Ascending aorta (tissue), 2 donors: ENCODE measurements around the gene PRSS2. TPM values are rescaled to one million over a fixed set of nuclear protein-coding genes. Genes with fewer than 3 reads are reported as not detected.
"Not testable (repeated sequence)": the region's sequence is repeated elsewhere in the genome, so short reads cannot be mapped to it uniquely, and the experiment has no call there.

Experiments used
- DNase-seq, 2 donors: peaks; one replicate each; pipeline ENCODE4 v3.0.0-alpha.2; 2019; ENCODE audit warnings: low spot score in 2 of 2
- H3K27ac ChIP-seq, 2 donors: fragments of 200-600 bp; sonication (generic); one replicate each; pipeline ENCODE4 v1.5.1; 2016 to 2017; ENCODE audit warnings: mild to moderate bottlenecking in 1 of 2
- H3K27me3 ChIP-seq: fragments of 200-600 bp; sonication (generic); one replicate; pipeline ENCODE4 v1.5.1; 2017
- H3K36me3 ChIP-seq, 2 donors: fragments of 200-600 bp; sonication (generic); one replicate each; pipeline ENCODE4 v1.5.1; 2016
- H3K4me1 ChIP-seq, 2 donors: fragments of 200-600 bp; sonication (generic); one replicate each; pipeline ENCODE4 v1.5.1; 2016 to 2017; ENCODE audit warnings: mild to moderate bottlenecking in 1 of 2
- H3K4me3 ChIP-seq, 2 donors: fragments of 200-600 bp; sonication (generic); one replicate each; pipeline ENCODE4 v1.5.1; 2016 to 2017; ENCODE audit warnings: mild to moderate bottlenecking in 1 of 2
- H3K9me3 ChIP-seq, 2 donors: fragments of 200-600 bp; sonication (generic); one replicate each; pipeline ENCODE4 v1.5.1; 2016
- intact Hi-C: fragments of 100-400 bp; cut with DNase I; formaldehyde crosslinking; loops from one replicate; pipeline ENCODE4 v1.15.1; 2023
- total RNA-seq: library from RNA; depleted of rRNA; stranded (reverse); fragments of >200 nt; gene quantifications from one replicate; pipeline ENCODE4 v1.1.0, GENCODE V29; 2016
- TF ChIP-seq, protein P1 (sequence below), 3 experiments: fragments of 200-600 bp in 2 of 3; fragments of 450-650 bp in 1 of 3; sonication (generic) in 2 of 3; IDR thresholded peaks; one replicate each; pipeline ENCODE4 v1.5.1; 2016 to 2019; ENCODE audit warnings: antibody characterized with exemption in 3 of 3, mild to moderate bottlenecking in 1 of 3, moderate library complexity in 1 of 3

PRSS2 gene
- total RNA-seq, 1 donor from 2014 or later, result not detected

DNA sequence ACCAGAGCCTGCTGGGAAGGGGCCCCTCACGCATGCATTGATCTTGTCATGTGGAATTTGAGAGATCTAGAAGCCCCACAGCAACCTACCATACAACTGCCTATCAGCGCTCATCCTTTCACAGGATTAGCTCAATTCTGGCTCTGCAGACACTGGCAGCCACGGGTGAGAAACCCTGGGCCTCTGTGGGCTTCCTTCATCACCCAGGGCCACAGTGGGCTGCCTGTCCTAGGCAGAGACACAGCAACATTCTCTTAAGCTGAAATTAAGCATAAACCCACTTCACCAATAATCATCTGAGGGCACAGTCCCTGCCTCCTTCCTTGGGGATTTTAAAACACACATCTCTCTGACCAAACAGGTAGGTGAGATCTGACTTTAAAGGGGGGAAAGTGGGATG, 3.3 kb upstream of the PRSS2 start:
- intact Hi-C loops, result no loop called here
- TF ChIP-seq, protein P1, sequence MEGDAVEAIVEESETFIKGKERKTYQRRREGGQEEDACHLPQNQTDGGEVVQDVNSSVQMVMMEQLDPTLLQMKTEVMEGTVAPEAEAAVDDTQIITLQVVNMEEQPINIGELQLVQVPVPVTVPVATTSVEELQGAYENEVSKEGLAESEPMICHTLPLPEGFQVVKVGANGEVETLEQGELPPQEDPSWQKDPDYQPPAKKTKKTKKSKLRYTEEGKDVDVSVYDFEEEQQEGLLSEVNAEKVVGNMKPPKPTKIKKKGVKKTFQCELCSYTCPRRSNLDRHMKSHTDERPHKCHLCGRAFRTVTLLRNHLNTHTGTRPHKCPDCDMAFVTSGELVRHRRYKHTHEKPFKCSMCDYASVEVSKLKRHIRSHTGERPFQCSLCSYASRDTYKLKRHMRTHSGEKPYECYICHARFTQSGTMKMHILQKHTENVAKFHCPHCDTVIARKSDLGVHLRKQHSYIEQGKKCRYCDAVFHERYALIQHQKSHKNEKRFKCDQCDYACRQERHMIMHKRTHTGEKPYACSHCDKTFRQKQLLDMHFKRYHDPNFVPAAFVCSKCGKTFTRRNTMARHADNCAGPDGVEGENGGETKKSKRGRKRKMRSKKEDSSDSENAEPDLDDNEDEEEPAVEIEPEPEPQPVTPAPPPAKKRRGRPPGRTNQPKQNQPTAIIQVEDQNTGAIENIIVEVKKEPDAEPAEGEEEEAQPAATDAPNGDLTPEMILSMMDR (IDR thresholded peaks at IDR 0.05), result no peak
- DNase-seq, result no peak
- H3K27ac ChIP-seq, result no peak overlapping the region
- no peaks in the 10 kb centered on the region for H3K4me1 ChIP-seq
- no peak overlapping the region for H3K4me3 ChIP-seq
- no peaks in the 10 kb centered on the region for H3K27me3 ChIP-seq
- H3K36me3 ChIP-seq, result no peaks in the 10 kb centered on the region
- H3K9me3 ChIP-seq, result no peaks in the 10 kb centered on the region

DNA sequence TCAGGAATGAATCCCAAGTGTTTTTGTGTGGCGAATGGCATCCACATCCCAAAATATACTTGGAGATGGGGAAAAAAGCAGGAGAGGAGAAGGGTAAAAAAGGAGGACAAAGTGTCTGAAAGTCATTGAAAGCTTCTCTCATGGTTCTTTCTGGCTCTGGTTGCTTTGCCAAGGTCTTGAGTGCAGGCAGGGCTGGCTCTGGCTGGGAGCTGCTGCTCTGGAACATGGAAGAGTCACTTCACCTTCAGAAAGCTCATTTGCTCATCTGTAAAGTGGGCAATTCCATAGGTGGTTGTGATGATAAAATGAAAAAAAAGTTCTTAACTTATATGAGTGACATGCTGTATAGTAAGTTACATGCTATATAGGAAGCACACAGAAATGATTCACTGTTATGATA, 2.9 kb upstream of the PRSS2 start:
- Histone ChIP-seq H3K9me3 (no peaks in the 10 kb centered on the region), H3K4me1 (no peaks in the 10 kb centered on the region), H3K36me3 (no peaks in the 10 kb centered on the region), H3K27ac (no peak overlapping the region), H3K27me3 (no peaks in the 10 kb centered on the region), H3K4me3 (no peak overlapping the region)
- intact Hi-C loops, result no loop called here
- DNase-seq, result no peak
- TF ChIP-seq, protein P1 (IDR thresholded peaks at IDR 0.05), result no peak

DNA sequence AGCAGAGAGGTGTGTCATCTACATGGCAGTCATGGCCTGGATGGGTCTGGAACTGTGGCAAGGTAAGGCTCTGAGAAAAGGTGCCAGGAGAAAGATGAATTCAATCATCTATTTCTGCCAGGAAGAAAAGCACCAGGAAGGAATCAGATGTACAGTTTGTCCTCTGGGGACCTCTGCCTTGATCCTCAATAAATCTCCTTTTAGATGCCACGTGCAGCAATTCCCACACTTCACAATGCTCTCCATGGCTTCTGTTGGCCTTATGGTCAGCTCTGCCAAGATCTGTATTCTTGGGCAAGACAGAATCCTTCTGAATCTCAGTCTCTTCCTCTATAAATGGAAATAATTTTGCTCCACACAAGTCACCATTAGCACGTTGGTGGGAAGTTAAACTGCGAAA, 1.9 kb upstream of the PRSS2 start:
- DNase-seq, intact Hi-C loops, H3K27ac ChIP-seq: not testable (repeated sequence)

DNA sequence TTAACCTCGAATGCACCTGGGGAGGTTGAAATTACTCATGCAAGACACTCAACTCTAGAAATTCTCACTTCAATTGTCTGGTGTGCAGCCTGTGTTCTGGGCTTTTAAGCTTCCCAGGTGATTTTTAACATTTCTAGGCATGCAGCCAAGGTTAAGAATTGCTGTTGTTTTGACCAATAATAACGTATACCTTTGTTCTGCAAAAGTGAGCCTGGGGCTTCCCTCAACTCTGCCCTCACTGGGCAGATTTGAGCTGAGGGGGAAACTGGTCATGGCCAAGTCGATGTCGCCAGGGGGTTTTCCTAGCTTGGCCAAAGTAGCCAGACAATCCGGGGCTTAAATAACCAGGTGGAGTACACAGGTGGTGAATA, 568 bp downstream of the PRSS2 start:
- intact Hi-C loops, result no loop called here
- Histone ChIP-seq H3K27ac (no peak overlapping the region), H3K4me3 (no peak overlapping the region), H3K36me3 (no peaks in the 10 kb centered on the region), H3K4me1 (peaks cover 0 to 3% of the 10 kb centered on the region in 2 donors), H3K27me3 (no peaks in the 10 kb centered on the region), H3K9me3 (no peaks in the 10 kb centered on the region)
- TF ChIP-seq, protein P1 (IDR thresholded peaks at IDR 0.05), result no peak
- no peak for DNase-seq

More for the DNA sequence above, 1.9 kb upstream of the PRSS2 start:
- H3K4me1 ChIP-seq, H3K4me3 ChIP-seq, H3K9me3 ChIP-seq, H3K27me3 ChIP-seq, H3K36me3 ChIP-seq: not testable (repeated sequence)

DNA sequence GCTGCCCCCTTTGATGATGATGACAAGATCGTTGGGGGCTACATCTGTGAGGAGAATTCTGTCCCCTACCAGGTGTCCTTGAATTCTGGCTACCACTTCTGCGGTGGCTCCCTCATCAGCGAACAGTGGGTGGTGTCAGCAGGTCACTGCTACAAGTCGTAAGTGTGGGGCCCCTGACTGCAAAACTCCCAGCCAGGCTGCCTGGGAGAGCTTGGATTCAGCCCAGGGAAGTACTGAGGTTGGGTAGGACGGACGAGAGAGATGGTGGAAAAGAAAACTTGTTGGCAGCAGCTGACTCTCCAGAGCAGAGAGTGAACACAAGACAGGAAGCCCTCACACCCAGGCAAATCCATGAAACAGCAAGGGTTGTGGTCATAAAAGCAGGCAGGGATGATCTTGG, 1.3 kb downstream of the PRSS2 start:
- Histone ChIP-seq H3K4me1 (peaks cover 0 to 9% of the 10 kb centered on the region in 2 donors), H3K27ac (no peak overlapping the region), H3K4me3 (no peak overlapping the region), H3K9me3 (no peaks in the 10 kb centered on the region), H3K27me3 (no peaks in the 10 kb centered on the region), H3K36me3 (no peaks in the 10 kb centered on the region)
- intact Hi-C loops, result no loop called here
- DNase-seq, result no peak
- TF ChIP-seq, protein P1 (IDR thresholded peaks at IDR 0.05), result no peak

DNA sequence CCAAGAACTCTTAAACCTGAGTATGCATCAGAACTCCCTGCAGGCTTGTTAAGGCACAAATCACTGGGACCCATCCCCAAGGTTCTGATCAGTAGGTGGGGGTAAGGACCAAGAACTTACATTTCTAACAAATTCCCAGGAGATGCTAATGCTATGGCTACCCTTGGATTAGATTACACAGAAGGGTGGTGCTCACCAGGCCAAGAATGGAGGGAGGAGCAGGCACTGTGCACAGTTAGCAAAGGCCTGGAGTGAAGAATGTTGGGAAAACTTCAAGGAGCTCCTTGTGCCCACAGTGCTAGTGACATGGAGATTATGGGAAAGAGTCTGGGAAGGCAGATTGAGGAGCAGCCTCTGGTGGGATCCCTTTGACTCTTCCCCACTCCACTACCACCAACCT, 1.9 kb downstream of the PRSS2 start:
- Histone ChIP-seq H3K4me1 (peaks cover 0 to 9% of the 10 kb centered on the region in 2 donors), H3K36me3 (no peaks in the 10 kb centered on the region), H3K9me3 (no peaks in the 10 kb centered on the region), H3K27me3 (no peaks in the 10 kb centered on the region), H3K27ac (no peak overlapping the region), H3K4me3 (no peak overlapping the region)
- TF ChIP-seq, protein P1 (IDR thresholded peaks at IDR 0.05), result no peak
- no peak for DNase-seq
- intact Hi-C loops, result no loop called here
